ENCODE data around the gene TNFRSF4.

The TNFRSF4 gene

DNA sequence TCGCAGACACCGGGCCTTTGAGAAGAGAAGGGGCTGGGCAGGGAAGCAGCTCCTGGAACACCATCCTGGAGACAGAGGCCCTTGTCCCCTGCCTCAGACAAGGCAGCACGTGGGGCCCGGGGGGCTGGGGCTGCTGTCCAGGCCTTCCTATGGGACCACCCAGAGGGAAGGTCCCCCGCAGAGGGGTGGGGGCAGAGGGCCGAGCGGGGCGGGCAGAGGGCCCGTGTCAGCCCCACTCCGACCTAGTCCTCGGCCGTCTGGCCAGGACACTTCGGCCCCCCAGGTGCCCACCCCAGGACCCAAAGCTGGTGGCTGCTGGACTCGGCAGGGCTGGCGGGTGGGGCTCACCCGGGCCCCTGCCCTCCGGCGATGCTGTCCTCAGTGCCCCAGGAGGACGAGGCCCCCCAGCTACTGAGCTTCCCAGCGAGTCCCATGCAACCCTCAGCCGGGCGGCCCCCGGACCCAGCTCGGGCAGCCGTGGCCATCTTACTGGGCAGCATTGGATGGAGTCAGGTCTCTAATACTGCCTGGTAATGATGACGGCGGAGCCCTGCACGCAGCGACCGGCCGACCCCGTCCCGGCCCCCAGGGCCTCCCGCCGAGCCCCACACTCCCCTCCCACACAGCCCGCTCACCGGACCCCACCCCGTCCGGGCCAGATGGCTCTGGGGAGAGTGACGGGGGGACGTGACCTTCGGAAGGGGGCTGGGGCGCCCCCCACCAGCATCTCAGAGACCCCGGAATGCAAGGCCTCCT, 47.1 kb downstream of the TNFRSF4 start:
- DNase-seq (ENCODE audit: extremely low spot score) = no peak
- CTCF ChIA-PET = no interaction called here
- POLR2A ChIA-PET = no interaction called here
- TF ChIP-seq ELF4 (IDR thresholded peaks at IDR 0.05) (no peak), LEF1 (IDR thresholded peaks at IDR 0.05; ENCODE audit: borderline replicate concordance) (no peak)

DNA sequence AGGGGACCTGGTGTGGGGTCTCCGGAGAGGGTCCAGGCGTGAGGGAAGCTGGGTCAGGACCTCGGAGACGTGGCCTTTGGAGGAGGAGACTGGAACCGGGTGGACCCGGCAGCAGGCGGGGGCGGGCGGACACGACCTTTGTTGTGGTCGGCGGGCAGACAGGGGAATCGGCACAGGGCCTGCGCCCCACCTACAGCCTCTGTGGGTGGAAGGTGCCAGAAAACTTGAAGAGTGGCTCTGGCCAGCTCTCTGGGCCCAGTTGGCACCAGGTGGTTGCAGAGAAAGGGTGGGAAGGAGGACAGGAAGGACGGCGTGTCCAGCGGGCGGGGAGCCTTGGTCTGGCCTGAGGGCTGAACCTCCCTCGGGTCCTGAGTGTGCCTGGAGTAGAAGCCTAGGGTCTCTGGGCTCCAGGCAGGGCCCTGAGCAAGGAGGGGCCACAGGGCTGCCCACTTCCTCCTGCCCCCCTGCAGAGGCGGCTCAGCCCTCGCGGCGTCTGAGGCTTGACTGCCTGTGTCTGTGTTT, 48.0 kb downstream of the TNFRSF4 start:
- POLR2A ChIA-PET = no interaction called here
- TF ChIP-seq CTBP1 (IDR thresholded peaks at IDR 0.05; ENCODE audit: borderline replicate concordance) (no peak), LEF1 (IDR thresholded peaks at IDR 0.05; ENCODE audit: borderline replicate concordance) (no peak), TARDBP (IDR thresholded peaks at IDR 0.05) (no peak), FOXA1 (IDR thresholded peaks at IDR 0.05) (no peak), L3MBTL2 (conservative IDR thresholded peaks at IDR 0.05) (no peak), SP1 (IDR thresholded peaks at IDR 0.05) (no peak), ELF4 (IDR thresholded peaks at IDR 0.05) (no peak), FOXM1 (IDR thresholded peaks at IDR 0.05; ENCODE audit: borderline replicate concordance) (no peak), SUZ12 (IDR thresholded peaks at IDR 0.05) (no peak), ZNF384 (IDR thresholded peaks at IDR 0.05) (no peak), NFRKB (IDR thresholded peaks at IDR 0.05) (no peak), FOXK2 (IDR thresholded peaks at IDR 0.05) (no peak)
- CTCF ChIA-PET = no interaction called here
- DNase-seq (ENCODE audit: extremely low spot score) = no peak

DNA sequence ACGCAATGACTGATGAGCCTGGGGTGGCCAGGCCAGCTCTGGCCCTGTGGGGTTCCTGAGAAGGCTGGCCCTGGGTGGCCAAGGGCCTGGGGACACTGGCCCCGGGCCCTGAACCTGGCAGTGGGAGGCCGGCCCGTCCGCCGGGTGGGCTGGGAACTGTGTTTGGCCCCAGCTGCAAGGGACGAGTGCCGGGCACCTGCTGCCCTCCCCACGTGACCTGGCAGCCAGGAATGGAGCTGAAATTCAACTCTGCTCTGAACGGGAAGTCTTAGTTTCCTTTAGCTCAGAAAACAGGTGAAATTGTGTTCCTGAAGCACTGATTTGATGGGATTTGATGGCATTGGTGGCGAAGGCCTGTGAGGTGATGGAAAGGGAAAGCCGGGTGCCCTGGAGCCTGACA, 48.5 kb downstream of the TNFRSF4 start:
- ChIA-PET POLR2A (no interaction called here), CTCF (no interaction called here)
- TF ChIP-seq FOXK2 (IDR thresholded peaks at IDR 0.05) (no peak), SUZ12 (IDR thresholded peaks at IDR 0.05) (no peak), HDGF (IDR thresholded peaks at IDR 0.05; ENCODE audit: borderline replicate concordance) (no peak)
- DNase-seq (ENCODE audit: extremely low spot score) = no peak

DNA sequence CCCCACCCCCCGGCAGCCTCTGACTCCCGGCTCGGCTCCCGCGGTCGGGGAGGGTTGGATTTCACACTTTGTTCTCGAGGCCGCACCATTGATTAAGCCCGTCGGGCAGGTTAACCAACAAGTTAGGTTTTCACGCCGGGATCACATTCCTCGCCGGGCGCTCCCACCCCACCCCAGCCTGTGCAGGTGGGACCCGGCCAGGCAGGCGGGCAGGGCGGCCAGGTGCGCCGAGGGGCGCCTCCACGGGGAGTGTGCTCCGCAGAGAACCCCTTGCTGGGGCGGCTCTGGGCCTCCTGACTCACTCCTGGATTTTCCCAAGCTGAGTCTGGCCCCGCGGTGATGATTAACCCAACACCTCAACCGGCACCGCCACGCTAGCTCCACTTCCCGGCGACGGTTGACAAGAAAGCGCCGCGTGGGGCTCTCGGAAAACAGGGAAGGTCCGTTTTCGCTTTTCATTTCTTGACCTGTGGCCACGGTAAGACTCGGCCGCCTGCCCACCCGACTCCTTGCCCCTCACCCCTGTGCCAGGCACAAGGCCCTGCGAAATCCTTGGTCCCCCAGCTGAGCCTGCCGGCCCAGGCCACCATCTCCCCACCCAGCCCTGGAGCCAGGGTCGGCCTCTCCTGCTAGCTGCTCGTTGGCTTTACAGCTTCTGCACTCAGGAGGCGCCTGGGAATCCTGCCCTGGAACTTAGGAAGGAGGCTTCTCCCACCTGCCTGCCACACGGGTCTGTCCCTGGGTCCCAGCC, 49.1 kb downstream of the TNFRSF4 start:
- TF ChIP-seq, protein P1, sequence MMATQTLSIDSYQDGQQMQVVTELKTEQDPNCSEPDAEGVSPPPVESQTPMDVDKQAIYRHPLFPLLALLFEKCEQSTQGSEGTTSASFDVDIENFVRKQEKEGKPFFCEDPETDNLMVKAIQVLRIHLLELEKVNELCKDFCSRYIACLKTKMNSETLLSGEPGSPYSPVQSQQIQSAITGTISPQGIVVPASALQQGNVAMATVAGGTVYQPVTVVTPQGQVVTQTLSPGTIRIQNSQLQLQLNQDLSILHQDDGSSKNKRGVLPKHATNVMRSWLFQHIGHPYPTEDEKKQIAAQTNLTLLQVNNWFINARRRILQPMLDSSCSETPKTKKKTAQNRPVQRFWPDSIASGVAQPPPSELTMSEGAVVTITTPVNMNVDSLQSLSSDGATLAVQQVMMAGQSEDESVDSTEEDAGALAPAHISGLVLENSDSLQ (IDR thresholded peaks at IDR 0.05) = no peak
- TF ChIP-seq FOXK2 (IDR thresholded peaks at IDR 0.05) = no peak
- TF ChIP-seq FOXM1 (IDR thresholded peaks at IDR 0.05; ENCODE audit: borderline replicate concordance) = no peak
- no peak for TF ChIP-seq ARNT (IDR thresholded peaks at IDR 0.05)
- no peak for TF ChIP-seq NFRKB (IDR thresholded peaks at IDR 0.05)
- no peak for TF ChIP-seq LEF1 (IDR thresholded peaks at IDR 0.05; ENCODE audit: borderline replicate concordance)
- TF ChIP-seq TARDBP (IDR thresholded peaks at IDR 0.05) = no peak
- TF ChIP-seq ELF4 (IDR thresholded peaks at IDR 0.05) = no peak
- no peak for TF ChIP-seq L3MBTL2 (conservative IDR thresholded peaks at IDR 0.05)
- no peak for TF ChIP-seq CTBP1 (IDR thresholded peaks at IDR 0.05; ENCODE audit: borderline replicate concordance)
- no peak for TF ChIP-seq SUZ12 (IDR thresholded peaks at IDR 0.05)
- no peak for TF ChIP-seq FOXA1 (IDR thresholded peaks at IDR 0.05)
- no peak for TF ChIP-seq BHLHE40 (IDR thresholded peaks at IDR 0.05; ENCODE audit: borderline replicate concordance)
- no peak for TF ChIP-seq ZNF384 (IDR thresholded peaks at IDR 0.05)
- DNase-seq (ENCODE audit: extremely low spot score) = no peak
- CTCF ChIA-PET = no interaction called here
- POLR2A ChIA-PET = no interaction called here

DNA sequence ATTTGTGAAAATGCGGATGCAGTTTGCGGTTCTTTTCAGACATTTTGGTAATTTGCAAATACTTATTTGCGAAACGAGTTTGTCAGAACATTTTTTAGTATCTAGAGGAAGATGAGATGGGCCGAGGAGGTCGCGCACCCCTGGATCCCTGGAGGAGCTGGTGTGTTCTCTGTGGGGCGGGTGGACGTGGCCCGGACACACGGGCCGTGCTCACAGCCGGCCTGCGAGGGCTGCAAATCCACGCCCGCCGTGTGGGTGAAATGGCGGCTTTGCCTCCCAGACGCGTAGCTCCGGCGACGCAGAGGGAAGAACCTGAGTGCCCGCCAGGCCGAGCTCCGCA, 49.6 kb downstream of the TNFRSF4 start:
- no peak for DNase-seq (ENCODE audit: extremely low spot score)
- ChIA-PET CTCF (no interaction called here), POLR2A (no interaction called here)
- TF ChIP-seq FOXM1 (IDR thresholded peaks at IDR 0.05; ENCODE audit: borderline replicate concordance) (no peak), HDGF (IDR thresholded peaks at IDR 0.05; ENCODE audit: borderline replicate concordance) (no peak), SUZ12 (IDR thresholded peaks at IDR 0.05) (no peak), L3MBTL2 (conservative IDR thresholded peaks at IDR 0.05) (no peak), SP1 (IDR thresholded peaks at IDR 0.05) (no peak), ARNT (IDR thresholded peaks at IDR 0.05) (no peak), NFRKB (IDR thresholded peaks at IDR 0.05) (no peak), TARDBP (IDR thresholded peaks at IDR 0.05) (no peak), ZNF384 (IDR thresholded peaks at IDR 0.05) (no peak), ELF4 (IDR thresholded peaks at IDR 0.05) (no peak), CTBP1 (IDR thresholded peaks at IDR 0.05; ENCODE audit: borderline replicate concordance) (no peak), LEF1 (IDR thresholded peaks at IDR 0.05; ENCODE audit: borderline replicate concordance) (no peak), FOXK2 (IDR thresholded peaks at IDR 0.05) (no peak), BHLHE40 (IDR thresholded peaks at IDR 0.05; ENCODE audit: borderline replicate concordance) (no peak), FOXA1 (IDR thresholded peaks at IDR 0.05) (no peak)
- TF ChIP-seq, protein P1 (IDR thresholded peaks at IDR 0.05) = no peak

DNA sequence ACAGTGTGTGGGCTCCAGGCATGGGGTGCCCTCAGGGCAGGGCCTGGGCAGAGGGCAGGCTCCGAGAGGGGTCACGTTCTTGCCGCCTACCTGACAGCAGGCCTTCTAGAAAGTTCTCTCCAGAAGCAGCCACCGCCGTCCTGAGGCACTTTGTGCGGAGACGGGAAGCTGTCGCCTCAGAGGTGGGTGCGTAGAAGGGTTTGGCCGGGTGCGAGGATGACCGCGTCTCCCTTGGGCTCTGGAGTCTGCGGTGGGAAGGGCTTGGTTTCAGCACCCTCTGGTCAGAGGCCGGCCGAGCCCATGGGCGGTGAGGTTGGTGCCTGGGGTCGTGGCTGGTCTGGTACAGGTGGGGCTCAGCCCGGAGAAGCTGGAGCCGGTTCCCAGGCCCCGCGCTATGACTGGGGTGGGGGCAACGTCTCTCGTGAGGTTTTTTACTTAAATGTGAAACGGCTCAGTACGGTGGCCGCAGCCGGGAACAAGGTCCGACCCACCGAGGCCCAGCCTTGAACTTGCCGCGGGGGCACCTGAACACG, 50.3 kb downstream of the TNFRSF4 start:
- no peak for TF ChIP-seq FOXA1 (IDR thresholded peaks at IDR 0.05)
- TF ChIP-seq ELF4 (IDR thresholded peaks at IDR 0.05) = no peak
- TF ChIP-seq HDGF (IDR thresholded peaks at IDR 0.05; ENCODE audit: borderline replicate concordance) = no peak
- TF ChIP-seq LEF1 (IDR thresholded peaks at IDR 0.05; ENCODE audit: borderline replicate concordance) = no peak
- no peak for TF ChIP-seq BHLHE40 (IDR thresholded peaks at IDR 0.05; ENCODE audit: borderline replicate concordance)
- TF ChIP-seq TARDBP (IDR thresholded peaks at IDR 0.05) = no peak
- no peak for TF ChIP-seq SUZ12 (IDR thresholded peaks at IDR 0.05)
- TF ChIP-seq NFRKB (IDR thresholded peaks at IDR 0.05) = no peak
- no peak for TF ChIP-seq FOXK2 (IDR thresholded peaks at IDR 0.05)
- TF ChIP-seq L3MBTL2 (conservative IDR thresholded peaks at IDR 0.05) = no peak
- no peak for TF ChIP-seq FOXM1 (IDR thresholded peaks at IDR 0.05; ENCODE audit: borderline replicate concordance)
- no peak for TF ChIP-seq ZNF384 (IDR thresholded peaks at IDR 0.05)
- TF ChIP-seq ARNT (IDR thresholded peaks at IDR 0.05) = no peak
- no peak for TF ChIP-seq CTBP1 (IDR thresholded peaks at IDR 0.05; ENCODE audit: borderline replicate concordance)
- no peak for TF ChIP-seq SP1 (IDR thresholded peaks at IDR 0.05)
- ChIA-PET POLR2A (no interaction called here), CTCF (no interaction called here)
- DNase-seq (ENCODE audit: extremely low spot score) = no peak
